NCI-H446 treated with DMSO at 0.1 percent for 48 hours (cell line): ENCODE results near the gene ABCC8.

Experiments used
- DNase-seq: peaks from one replicate; lab custom pipeline; 2025; lab: John Stamatoyannopoulos, UW

ABCC8 gene

DNA sequence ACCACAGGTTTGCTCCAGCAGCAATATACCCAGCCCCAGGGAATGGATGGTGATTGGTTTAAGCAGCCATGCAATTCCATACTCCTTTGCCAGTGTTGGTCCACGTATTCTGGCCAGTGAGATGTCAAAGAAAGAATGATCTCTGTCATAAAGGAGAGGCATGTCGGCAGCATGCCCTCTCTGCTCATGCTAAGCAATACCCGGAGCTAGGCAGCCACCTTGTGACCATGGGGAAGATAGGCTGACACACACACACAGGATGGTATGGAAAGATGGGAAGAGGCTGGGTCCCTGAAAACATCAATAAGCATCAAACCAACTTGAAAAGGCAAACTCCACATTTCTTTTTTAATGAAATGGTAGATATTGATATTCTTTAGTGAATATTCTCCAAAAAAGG lies 5.1 kb downstream of the ABCC8 start:
- DNase-seq, result no peak

DNA sequence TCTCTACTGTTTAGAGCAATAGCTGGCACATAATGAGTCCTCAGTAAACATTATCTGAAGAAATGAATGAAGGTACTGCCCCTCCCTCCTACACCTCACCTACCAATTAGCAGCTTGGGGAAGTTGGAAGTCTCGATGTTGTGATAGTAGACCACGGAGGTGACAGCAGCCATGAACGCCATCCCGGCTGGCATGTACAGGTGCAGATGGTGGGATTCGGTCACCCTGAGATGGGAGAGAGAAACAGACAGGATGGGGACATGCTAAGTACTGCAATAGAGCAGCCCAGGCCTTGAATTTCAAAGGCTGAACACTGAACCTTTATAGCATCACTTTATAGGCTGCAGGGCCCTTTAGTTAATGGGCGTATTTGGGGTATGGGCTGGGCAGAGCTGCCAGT lies 6.6 kb downstream of the ABCC8 start:
- no peak for DNase-seq

DNA sequence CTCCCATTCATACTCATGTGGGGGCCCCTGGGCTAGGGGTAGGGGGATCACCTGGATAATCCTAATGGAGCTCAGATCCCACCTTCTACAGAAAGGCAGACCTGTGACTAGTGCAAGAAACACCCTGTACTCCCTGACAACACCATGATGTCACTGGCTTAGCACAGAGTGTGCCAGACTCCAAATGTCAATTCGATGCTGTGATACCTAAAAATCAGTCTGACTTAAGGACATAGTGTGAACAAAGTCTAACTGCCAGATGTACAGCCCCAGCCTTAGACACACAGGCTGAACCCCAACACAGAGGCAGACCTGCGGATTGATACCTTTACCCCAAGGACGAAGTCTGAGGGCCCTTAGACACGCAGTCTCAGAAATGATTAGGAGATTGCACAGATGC lies 8.5 kb downstream of the ABCC8 start:
- no peak for DNase-seq

- no peak for DNase-seq
Observed at GRCh38 chr11:17463546-17464174, 13.0 kb downstream of the ABCC8 start.

DNA sequence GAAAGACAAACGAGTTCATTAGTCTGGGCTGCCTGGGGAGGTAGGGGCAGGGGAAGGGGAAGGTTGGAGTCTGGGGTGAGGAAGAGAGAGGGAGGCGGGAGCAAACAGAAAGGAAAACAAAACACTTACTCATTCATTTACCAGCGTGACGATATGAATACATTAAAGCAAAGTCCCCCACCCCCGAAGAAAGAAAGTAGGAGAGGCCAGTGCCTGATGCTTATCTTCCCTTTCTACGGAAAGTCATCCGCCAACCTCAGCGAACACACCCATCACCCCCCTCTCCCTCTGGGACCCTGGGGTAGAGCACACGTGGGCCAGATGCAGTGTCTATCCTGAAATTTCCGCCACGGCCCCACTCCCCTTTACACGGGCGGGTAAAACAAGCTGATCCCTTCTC lies 13.7 kb downstream of the ABCC8 start:
- no peak for DNase-seq

DNA sequence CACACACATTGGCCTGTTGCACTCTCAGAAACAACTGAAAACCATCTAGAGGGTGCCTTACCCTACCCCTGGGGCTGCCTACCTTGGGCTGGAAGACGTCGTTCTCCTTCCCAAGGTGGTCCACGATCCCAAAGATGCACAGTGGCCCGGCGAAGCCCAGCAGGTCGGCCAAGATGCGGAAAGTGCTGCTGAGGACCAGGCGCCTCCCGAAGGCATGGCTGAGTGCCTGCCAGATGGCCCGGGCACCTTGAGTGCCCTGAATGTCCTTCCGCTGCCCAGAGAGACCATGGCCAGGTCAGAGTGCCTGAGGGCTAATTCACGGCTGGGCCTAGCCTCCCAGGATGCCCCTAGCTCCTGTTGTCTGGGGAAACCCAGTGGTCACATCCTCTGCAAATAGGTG lies 16.2 kb downstream of the ABCC8 start:
- no peak for DNase-seq

- no peak for DNase-seq
Observed at GRCh38 chr11:17459236-17459896, 17.3 kb downstream of the ABCC8 start.

GRCh38 chr11:17458268-17458667 lies 18.4 kb downstream of the ABCC8 start:
- no peak for DNase-seq

DNA sequence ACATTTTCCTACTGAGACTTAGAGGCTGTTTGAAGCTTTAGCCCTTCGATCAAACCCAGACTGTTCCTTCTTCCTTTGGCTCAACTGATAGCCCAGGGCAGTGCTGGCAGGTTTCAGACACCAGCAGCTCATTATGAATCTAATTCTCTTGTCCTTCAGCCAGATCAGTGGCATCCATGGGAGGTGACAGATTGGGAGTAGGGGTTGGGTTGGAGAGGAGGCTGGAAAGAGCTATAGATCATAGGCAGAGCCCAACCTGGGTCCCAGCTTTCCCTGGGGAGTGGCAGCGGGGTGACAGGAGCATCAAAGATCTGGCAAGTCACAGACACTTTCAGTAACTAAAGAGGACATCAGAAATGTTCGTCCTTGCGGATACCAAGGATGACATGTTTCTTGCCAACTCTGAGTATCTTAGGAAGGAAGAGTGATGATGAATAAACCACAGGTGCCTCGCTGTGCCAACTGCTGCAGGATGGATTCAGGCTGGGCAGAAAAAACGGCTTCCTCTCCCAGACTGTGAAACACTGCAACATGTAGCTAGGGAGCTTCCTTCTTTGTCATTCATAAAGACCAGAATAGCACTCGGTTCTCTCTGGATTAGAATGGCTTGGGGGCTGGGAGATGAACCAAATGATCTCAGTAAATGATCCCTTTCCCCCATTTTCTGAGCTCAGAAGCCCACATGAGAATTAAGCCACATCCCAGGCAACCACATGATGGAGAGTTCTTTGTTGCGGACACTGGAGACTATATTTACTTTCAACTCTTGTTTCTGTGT lies 19.1 kb downstream of the ABCC8 start:
- DNase-seq, result no peak

- no peak for DNase-seq
Observed at GRCh38 chr11:17452668-17453067, 24.0 kb downstream of the ABCC8 start.

DNA sequence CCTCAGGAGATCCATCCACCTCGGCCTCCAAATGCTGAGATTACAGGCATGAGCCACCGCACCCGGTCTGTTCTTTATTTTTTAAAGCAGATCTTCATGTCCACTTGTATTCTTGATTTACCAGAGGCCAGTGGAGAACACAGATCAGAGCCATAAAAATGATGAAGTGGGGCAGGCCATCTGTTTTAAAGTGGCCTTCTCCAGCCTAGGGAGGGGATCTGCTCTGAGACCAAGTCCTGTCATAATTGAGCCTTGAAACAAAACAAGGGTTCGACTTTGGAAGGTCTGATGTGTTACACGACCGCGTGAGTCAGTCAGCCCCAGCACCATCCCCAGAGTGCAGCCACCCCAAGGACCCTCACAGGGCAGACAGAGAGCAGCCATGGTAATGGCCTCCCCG lies 27.5 kb downstream of the ABCC8 start:
- no peak for DNase-seq

- DNase-seq, result no peak
Observed at GRCh38 chr11:17446482-17446881, 30.2 kb downstream of the ABCC8 start.

GRCh38 chr11:17445240-17445795 lies 31.3 kb downstream of the ABCC8 start:
- DNase-seq, result no peak

- no peak for DNase-seq
Observed at GRCh38 chr11:17443926-17444690, 32.5 kb downstream of the ABCC8 start.

DNA sequence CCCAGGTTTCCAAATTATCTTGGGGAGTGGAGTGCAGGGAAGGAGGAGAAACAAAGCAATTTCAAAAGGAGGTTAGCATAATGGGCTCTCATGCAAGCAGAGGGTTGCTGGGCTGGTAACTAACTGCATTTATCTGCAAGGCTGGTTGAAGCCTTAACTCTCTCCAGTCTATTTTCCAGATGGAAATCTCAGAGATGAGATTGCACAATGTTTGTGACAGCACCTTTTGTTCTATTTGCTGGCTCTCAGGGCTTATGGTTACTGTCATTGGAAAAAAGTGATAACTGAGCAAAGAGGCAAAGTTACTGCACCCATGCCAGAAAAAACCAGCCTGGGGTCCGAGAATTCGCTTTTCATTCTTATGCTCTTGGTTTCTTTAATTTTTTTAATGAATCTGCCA lies 33.2 kb downstream of the ABCC8 start:
- DNase-seq, result no peak

- no peak for DNase-seq
Observed at GRCh38 chr11:17443000-17443399, 33.6 kb downstream of the ABCC8 start.

DNA sequence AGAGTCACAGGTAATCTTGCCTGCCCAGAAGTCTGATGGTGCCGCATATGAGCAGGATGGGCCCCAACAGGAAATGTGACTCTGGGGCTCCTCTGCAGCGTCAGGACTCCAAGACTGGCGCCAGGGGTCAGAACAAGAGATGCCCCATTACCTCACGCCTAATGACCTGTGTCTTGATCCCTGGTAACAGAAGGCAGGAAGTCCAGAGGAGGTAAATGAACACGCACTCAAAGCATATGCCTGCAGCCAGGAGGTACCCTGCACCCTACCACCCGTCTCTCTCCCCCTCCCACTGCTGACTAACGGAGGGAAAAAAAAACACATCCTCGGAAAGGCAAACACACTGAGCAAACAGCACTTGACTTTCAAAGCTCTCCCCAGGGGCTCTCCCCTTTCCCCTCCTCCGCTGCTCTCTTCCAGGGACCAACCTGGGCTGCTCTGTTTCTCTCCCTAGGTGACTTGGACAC lies 37.3 kb downstream of the ABCC8 start:
- no peak for DNase-seq

DNA sequence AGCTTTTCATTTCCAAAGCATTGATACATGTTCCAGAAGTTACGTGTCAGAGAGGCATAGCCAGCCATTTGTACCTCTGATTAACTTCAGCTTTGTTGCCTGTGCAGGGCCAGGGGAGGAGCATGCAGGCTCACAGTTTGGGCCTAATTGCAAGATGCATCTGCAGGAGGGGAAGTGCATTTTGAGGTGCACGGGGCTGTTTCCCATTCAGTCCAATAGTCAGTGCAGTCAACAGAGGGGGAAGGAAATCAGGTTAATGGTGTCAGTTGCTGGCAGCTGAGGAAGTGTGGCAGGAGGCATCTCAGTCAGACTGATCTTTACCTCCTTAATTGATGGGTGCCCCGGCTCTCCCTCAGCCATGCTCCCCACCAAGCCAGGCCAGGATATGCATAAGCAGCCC lies 39.3 kb downstream of the ABCC8 start:
- no peak for DNase-seq

- no peak for DNase-seq
Observed at GRCh38 chr11:17434108-17434507, 42.5 kb downstream of the ABCC8 start.

DNA sequence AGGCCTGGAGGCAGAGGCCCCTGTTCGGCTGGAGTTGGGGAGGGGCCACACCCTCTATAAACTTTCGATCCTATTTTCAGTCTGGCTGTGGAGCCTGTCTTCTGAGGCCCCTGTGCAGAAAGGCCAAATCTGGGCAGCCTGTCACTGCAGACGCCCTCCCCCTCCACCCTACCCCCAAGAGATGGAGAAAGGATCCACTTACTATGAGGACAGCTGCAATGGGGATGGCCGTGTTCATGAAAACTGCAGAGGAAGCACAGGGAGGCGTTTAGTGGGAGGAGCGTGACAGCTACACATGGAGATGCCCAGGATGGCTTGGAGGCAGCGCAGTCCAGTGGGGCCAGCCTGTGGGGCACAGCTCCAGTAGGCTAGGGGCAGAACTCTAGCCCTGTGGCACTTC lies 44.6 kb downstream of the ABCC8 start:
- no peak for DNase-seq

GRCh38 chr11:17431139-17431538 lies 45.5 kb downstream of the ABCC8 start:
- DNase-seq, result no peak

- DNase-seq, result no peak
Observed at GRCh38 chr11:17430616-17431015, 46.0 kb downstream of the ABCC8 start.
